AG04450 (cell line): Measurements from ENCODE around the gene MYO5B. TPM values are rescaled to one million over a fixed set of nuclear protein-coding genes. Genes with fewer than 3 reads are reported as not detected.

Source experiments
- CTCF ChIA-PET: fragments of 300-600, 350-600 bp; formaldehyde crosslinking; extraction: SDS; loops from one replicate; lab custom pipeline; 2022; ENCODE audit warnings: antibody characterized with exemption, inconsistent platforms; lab: Charles Lee
- POLR2A ChIA-PET: fragments of 350-600 bp; formaldehyde crosslinking; extraction: SDS; loops from one replicate; lab custom pipeline; 2021; ENCODE audit warnings: antibody characterized with exemption, inconsistent platforms; lab: Yijun Ruan, JAX
- DNase-seq: peaks from one replicate; pipeline ENCODE4 v3.0.0-alpha.2; 2011; ENCODE audit warnings: low read depth, low spot score
- H3K27ac ChIP-seq: one replicate; pipeline ENCODE4 v1.5.1; 2012; ENCODE audit warnings: low read depth, low read length, control low read depth
- H3K27me3 ChIP-seq: one replicate; pipeline ENCODE4 v1.6.0; 2012; ENCODE audit warnings: low read length; ENCODE audit not compliant: control insufficient read depth, insufficient read depth
- H3K4me3 ChIP-seq: 2 replicates; pipeline ENCODE4 v1.5.1; 2011; ENCODE audit warnings: mild to moderate bottlenecking, low read depth, low read length, control low read depth
- H3K9me3 ChIP-seq: 2 replicates; pipeline ENCODE4 v1.5.1; 2012; ENCODE audit warnings: low read length; ENCODE audit not compliant: control insufficient read depth, insufficient read depth
- CTCF ChIP-seq: IDR thresholded peaks from 2 replicates; pipeline ENCODE4 v1.5.1; 2011; ENCODE audit warnings: low read depth, low read length, control low read depth, inconsistent platforms
- polyA plus RNA-seq: library from polyadenylated mRNA; depleted of rRNA; stranded (reverse); fragments of >200 nt; gene quantifications from 2 replicates; pipeline ENCODE4 v1.2.3, GENCODE V29; 2011

MYO5B gene
- polyA plus RNA-seq, 1 experiment, result 0.32 TPM

GRCh38 chr18:50071397-50071796 is 123.5 kb downstream of the MYO5B start:
- CTCF ChIA-PET, result no interaction called here
- Histone ChIP-seq H3K9me3 (no peaks in the 10 kb centered on the region), H3K27ac (no peak overlapping the region), H3K27me3 (no peaks in the 10 kb centered on the region), H3K4me3 (no peak overlapping the region)
- POLR2A ChIA-PET, result no interaction called here
- no peak for TF ChIP-seq CTCF
- no peak for DNase-seq

GRCh38 chr18:50069422-50069821 is 125.5 kb downstream of the MYO5B start:
- H3K9me3 ChIP-seq, result no peaks in the 10 kb centered on the region
- TF ChIP-seq CTCF, result no peak
- POLR2A ChIA-PET, result no interaction called here
- no peak overlapping the region for H3K27ac ChIP-seq
- H3K27me3 ChIP-seq, result peaks cover 2% of the 10 kb centered on the region
- CTCF ChIA-PET, result no interaction called here
- H3K4me3 ChIP-seq, result no peak overlapping the region
- DNase-seq, result no peak

GRCh38 chr18:50065527-50065926 is 129.4 kb downstream of the MYO5B start:
- Histone ChIP-seq H3K27ac (no peak overlapping the region), H3K9me3 (no peaks in the 10 kb centered on the region), H3K4me3 (no peak overlapping the region), H3K27me3 (peaks cover 2% of the 10 kb centered on the region)
- no peak for DNase-seq
- ChIA-PET POLR2A (no interaction called here), CTCF (no interaction called here)
- no peak for TF ChIP-seq CTCF

GRCh38 chr18:50065039-50065438 is 129.9 kb downstream of the MYO5B start:
- ChIA-PET POLR2A (no interaction called here), CTCF (no interaction called here)
- H3K9me3 ChIP-seq, result no peaks in the 10 kb centered on the region
- DNase-seq, result no peak
- H3K27ac ChIP-seq, result no peak overlapping the region
- H3K27me3 ChIP-seq, result peaks cover 2% of the 10 kb centered on the region
- TF ChIP-seq CTCF, result no peak
- H3K4me3 ChIP-seq, result no peak overlapping the region

GRCh38 chr18:50061876-50062517 is 132.9 kb downstream of the MYO5B start:
- ChIA-PET POLR2A (no interaction called here), CTCF (no interaction called here)
- TF ChIP-seq CTCF, result no peak
- no peaks in the 10 kb centered on the region for H3K9me3 ChIP-seq
- DNase-seq, result no peak
- no peak overlapping the region for H3K4me3 ChIP-seq
- peaks cover 2% of the 10 kb centered on the region for H3K27me3 ChIP-seq
- no peak overlapping the region for H3K27ac ChIP-seq
